CD8-positive, alpha-beta memory T cell (primary cell): ENCODE results near the gene MRPL39. TPM values are rescaled to one million over a fixed set of nuclear protein-coding genes. Genes with fewer than 3 reads are reported as not detected.

Experiments
- CTCF ChIA-PET: fragments of 350-600 bp; sonication (Branson Sonifier 250); formaldehyde crosslinking; loops from one replicate; lab custom pipeline; 2021; ENCODE audit warnings: antibody characterized with exemption; lab: Charles Lee
- POLR2A ChIA-PET: fragments of 350-600 bp; sonication (Branson Sonifier 250); formaldehyde crosslinking; loops from one replicate; lab custom pipeline; 2021; ENCODE audit warnings: antibody characterized with exemption; lab: Charles Lee
- DNase-seq, 5 donors: peaks; one replicate each; pipeline versions ENCODE4 v3.0.0 to v3.0.0-alpha.2; 2020 to 2022; ENCODE audit warnings: mixed read lengths in 1 of 5
- H3K27ac ChIP-seq: one replicate; pipeline ENCODE4 v1.7.0; 2013; ENCODE audit warnings: low read depth, mild to moderate bottlenecking, low read length, moderate library complexity
- H3K27me3 ChIP-seq: 2 replicates; pipeline ENCODE4 v1.7.0; 2013; ENCODE audit warnings: low read length, mild to moderate bottlenecking; ENCODE audit not compliant: insufficient read depth, poor library complexity, severe bottlenecking
- H3K36me3 ChIP-seq: 2 replicates; pipeline ENCODE4 v1.7.0; 2013; ENCODE audit warnings: mild to moderate bottlenecking, low read length, moderate library complexity; ENCODE audit not compliant: insufficient read depth
- H3K4me1 ChIP-seq: 2 replicates; pipeline ENCODE4 v1.7.0; 2013; ENCODE audit warnings: mild to moderate bottlenecking, low read length, moderate library complexity; ENCODE audit not compliant: insufficient read depth
- H3K4me3 ChIP-seq: 2 replicates; pipeline ENCODE4 v1.7.0; 2013; ENCODE audit warnings: mild to moderate bottlenecking, low read length
- H3K9me3 ChIP-seq: 2 replicates; pipeline ENCODE4 v1.7.0; 2013; ENCODE audit warnings: mild to moderate bottlenecking, low read length
- H3K27ac Mint-ChIP-seq, 8 donors: one replicate each; pipeline ENCODE4 v1.8.0; 2020 to 2021; ENCODE audit warnings: mixed read lengths in 8 of 8, mild to moderate bottlenecking in 6 of 8, inconsistent platforms in 3 of 8, moderate library complexity in 3 of 8
- H3K27me3 Mint-ChIP-seq, 2 donors: one replicate each; pipeline ENCODE4 v1.8.0; 2020 to 2021; ENCODE audit warnings: mixed read lengths in 2 of 2, mild to moderate bottlenecking in 1 of 2, moderate library complexity in 1 of 2
- H3K36me3 Mint-ChIP-seq, 3 donors: one replicate each; pipeline ENCODE4 v1.8.0; 2020 to 2021; ENCODE audit warnings: mixed read lengths in 3 of 3, inconsistent platforms in 1 of 3, mild to moderate bottlenecking in 1 of 3
- H3K4me1 Mint-ChIP-seq, 3 donors: one replicate each; pipeline ENCODE4 v1.8.0; 2020 to 2021; ENCODE audit warnings: mixed read lengths in 3 of 3, inconsistent platforms in 1 of 3, mild to moderate bottlenecking in 1 of 3
- H3K4me3 Mint-ChIP-seq, 7 donors: one replicate each; pipeline ENCODE4 v1.8.0; 2020 to 2021; ENCODE audit warnings: mixed read lengths in 7 of 7, mild to moderate bottlenecking in 6 of 7, moderate library complexity in 4 of 7, inconsistent platforms in 2 of 7
- H3K9me3 Mint-ChIP-seq, 5 donors: one replicate each; pipeline ENCODE4 v1.8.0; 2020 to 2022; ENCODE audit warnings: mixed read lengths in 5 of 5, mild to moderate bottlenecking in 3 of 5, moderate library complexity in 2 of 5, inconsistent platforms in 1 of 5
- polyA plus RNA-seq: library from polyadenylated mRNA; unstranded; fragments of 300-500 nt; fragmentation: Illumina TruSeq; gene quantifications from one replicate; pipeline ENCODE4 v1.2.3, GENCODE V29; 2021
- total RNA-seq, 2 experiments: library from RNA; stranded (reverse); gene quantifications; one replicate each; pipeline ENCODE4 v1.2.3, GENCODE V29; 2021

The MRPL39 gene
- total and polyA plus RNA-seq, 3 experiments from 2014 or later = 39.3 to 85.5 (median 81.1) TPM

DNA sequence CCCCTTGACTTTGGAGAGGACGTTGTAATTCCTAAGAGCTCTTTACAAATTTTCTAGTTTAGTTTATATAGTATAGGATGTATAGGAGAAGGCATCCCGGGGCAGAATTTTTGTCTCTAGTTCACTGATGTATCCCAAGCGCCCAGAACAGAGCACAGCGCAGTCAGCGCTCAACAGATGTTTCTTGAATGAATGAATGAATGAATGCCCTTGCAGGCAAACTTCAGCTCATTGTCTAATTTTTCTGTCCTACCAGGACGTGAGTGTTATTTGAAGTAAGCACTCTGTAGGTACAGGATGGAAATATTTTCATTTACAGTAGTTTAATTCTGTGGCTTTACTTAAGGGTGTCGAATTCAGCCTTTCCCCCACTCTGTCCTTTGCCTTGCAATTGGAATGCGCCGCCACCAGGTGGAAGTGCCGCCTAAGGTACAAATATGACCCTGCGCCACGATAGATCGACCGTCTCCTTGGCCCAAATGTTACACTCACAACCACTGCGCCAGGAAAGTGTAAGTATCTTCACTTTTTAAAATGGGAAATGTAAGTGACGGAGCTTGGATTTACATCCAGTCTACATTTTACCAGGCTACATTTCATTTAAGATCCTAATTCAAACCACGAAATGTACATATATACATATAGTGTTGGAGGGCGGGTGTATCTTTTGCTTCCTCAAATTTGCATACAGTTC, 910 bp upstream of the MRPL39 start:
- H3K36me3 ChIP-seq = peaks cover 6% of the 10 kb centered on the region
- peaks cover 11% of the 10 kb centered on the region for H3K4me1 ChIP-seq
- no peaks in the 10 kb centered on the region for H3K9me3 ChIP-seq
- POLR2A ChIA-PET = interaction anchor here (1.5 to 2.4 kb wide), 2 partner anchors 41 to 127 kb away, joined by 3 to 10 read pairs; partner anchors contain the start of genes ATP5PF and GABPA
- H3K27ac ChIP-seq = peak overlapping the region; percentile 83
- H3K4me3 Mint-ChIP-seq = peak overlapping the region; percentile 95 to 100 (median 100)
- peak overlapping the region; percentile 56 to 93 (median 78) for H3K27ac Mint-ChIP-seq
- peaks cover 0 to 1% of the 10 kb centered on the region in 2 donors for H3K27me3 Mint-ChIP-seq
- no peaks in the 10 kb centered on the region for H3K9me3 Mint-ChIP-seq
- CTCF ChIA-PET = interaction anchor here (0.7 to 2.3 kb wide), 29 partner anchors 9 to 277 kb away, joined by 3 to 19 read pairs (median 3); partner anchors contain the start of genes ATP5PF, GABPA and JAM2
- peaks cover 0 to 33% (median 2%) of the 10 kb centered on the region in 3 donors for H3K36me3 Mint-ChIP-seq
- peak; percentile 57 to 84 (median 67) for DNase-seq
- no peaks in the 10 kb centered on the region for H3K27me3 ChIP-seq
- peak overlapping the region; percentile 61 for H3K4me3 ChIP-seq
- H3K4me1 Mint-ChIP-seq = peaks cover 34 to 48% (median 47%) of the 10 kb centered on the region in 3 donors

DNA sequence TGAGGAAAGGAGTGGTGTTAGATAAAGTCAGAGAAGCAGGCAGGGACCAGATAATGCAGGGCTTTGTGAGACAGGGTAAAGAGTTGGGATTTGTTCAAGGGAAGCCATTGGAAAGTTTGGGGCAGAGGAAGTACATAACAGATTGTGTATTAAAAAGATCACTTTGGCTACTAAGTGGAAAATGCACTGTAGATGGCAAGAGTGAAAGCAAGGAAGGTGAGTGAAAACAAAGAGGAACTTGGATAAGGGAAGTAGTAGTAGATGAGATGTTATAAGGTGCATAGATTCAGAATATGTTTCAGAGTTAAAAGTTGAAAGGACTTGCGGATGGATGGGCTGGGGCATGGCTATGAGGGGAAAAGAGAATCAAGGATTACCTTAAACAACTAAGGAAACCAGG, 17.4 kb downstream of the MRPL39 start:
- Mint-ChIP-seq H3K36me3 (peaks cover 12 to 85% (median 41%) of the 10 kb centered on the region in 3 donors), H3K4me1 (peaks cover 21 to 41% (median 39%) of the 10 kb centered on the region in 3 donors), H3K27ac (peak overlapping the region in 6 of 8 donors; percentile 2 to 88 (median 11)), H3K9me3 (no peaks in the 10 kb centered on the region), H3K4me3 (no peak overlapping the region), H3K27me3 (no peaks in the 10 kb centered on the region)
- ChIA-PET CTCF (no interaction called here), POLR2A (no interaction called here)
- H3K36me3 ChIP-seq = peaks cover 22% of the 10 kb centered on the region
- no peak overlapping the region for H3K4me3 ChIP-seq
- no peak for DNase-seq
- H3K27me3 ChIP-seq = no peaks in the 10 kb centered on the region
- H3K27ac ChIP-seq = no peak overlapping the region
- H3K9me3 ChIP-seq = no peaks in the 10 kb centered on the region
- no peaks in the 10 kb centered on the region for H3K4me1 ChIP-seq

DNA sequence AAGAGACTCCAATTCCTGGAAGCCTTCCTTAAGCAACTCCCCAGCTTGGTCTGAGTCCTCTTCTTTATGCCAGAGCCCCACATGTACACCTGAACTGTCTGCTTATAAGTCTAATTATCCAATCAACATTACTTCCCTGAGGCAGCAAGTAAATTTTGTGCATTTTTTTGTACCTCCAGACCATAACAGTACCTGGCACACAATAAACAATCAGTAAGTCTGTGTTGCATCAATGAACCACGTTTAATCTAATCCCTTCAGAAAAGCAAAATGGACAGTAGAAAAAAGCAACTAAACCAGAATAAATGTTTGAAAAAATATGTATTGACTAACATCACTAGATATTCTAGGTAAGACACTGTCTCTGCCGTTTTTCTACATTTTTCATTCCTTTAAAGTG, 20.5 kb downstream of the MRPL39 start:
- peaks cover 4% of the 10 kb centered on the region for H3K36me3 ChIP-seq
- H3K9me3 ChIP-seq = no peaks in the 10 kb centered on the region
- H3K4me3 ChIP-seq = no peak overlapping the region
- H3K27me3 ChIP-seq = no peaks in the 10 kb centered on the region
- H3K27ac Mint-ChIP-seq = peak overlapping the region in 6 of 8 donors; percentile 1 to 90 (median 58)
- H3K4me3 Mint-ChIP-seq = no peak overlapping the region
- H3K9me3 Mint-ChIP-seq = no peaks in the 10 kb centered on the region
- no peaks in the 10 kb centered on the region for H3K27me3 Mint-ChIP-seq
- peaks cover 33 to 58% (median 34%) of the 10 kb centered on the region in 3 donors for H3K4me1 Mint-ChIP-seq
- CTCF ChIA-PET = no interaction called here
- peaks cover 12 to 68% (median 27%) of the 10 kb centered on the region in 3 donors for H3K36me3 Mint-ChIP-seq
- H3K4me1 ChIP-seq = no peaks in the 10 kb centered on the region
- no peak overlapping the region for H3K27ac ChIP-seq
- DNase-seq = no peak
- POLR2A ChIA-PET = no interaction called here

DNA sequence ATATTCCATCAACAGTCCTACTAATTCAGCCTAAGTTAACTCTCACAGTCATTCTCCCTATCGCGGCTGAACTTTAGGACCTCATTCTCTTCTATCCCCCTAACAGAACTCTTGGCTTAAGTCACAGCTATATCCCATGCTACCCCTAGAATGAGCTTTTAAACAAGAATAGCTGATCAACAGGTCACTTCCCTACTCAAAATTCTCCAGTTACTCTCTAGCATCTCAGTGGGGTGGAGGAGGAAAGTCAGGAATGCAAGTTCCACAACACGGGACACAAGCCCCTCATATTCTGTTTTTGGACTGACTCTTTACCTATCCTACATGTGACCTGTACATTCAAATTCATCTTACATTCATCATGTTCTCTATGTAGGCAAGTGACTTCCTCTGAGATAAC, 21.0 kb downstream of the MRPL39 start:
- Mint-ChIP-seq H3K9me3 (no peaks in the 10 kb centered on the region), H3K4me3 (no peak overlapping the region), H3K36me3 (peaks cover 12 to 64% (median 26%) of the 10 kb centered on the region in 3 donors), H3K27me3 (no peaks in the 10 kb centered on the region), H3K27ac (peak overlapping the region in 6 of 8 donors; percentile 1 to 90 (median 58)), H3K4me1 (peaks cover 29 to 54% (median 34%) of the 10 kb centered on the region in 3 donors)
- CTCF ChIA-PET = no interaction called here
- no peak for DNase-seq
- POLR2A ChIA-PET = no interaction called here
- H3K4me3 ChIP-seq = no peak overlapping the region
- no peak overlapping the region for H3K27ac ChIP-seq
- peaks cover 4% of the 10 kb centered on the region for H3K36me3 ChIP-seq
- no peaks in the 10 kb centered on the region for H3K27me3 ChIP-seq
- H3K4me1 ChIP-seq = no peaks in the 10 kb centered on the region
- H3K9me3 ChIP-seq = no peaks in the 10 kb centered on the region

DNA sequence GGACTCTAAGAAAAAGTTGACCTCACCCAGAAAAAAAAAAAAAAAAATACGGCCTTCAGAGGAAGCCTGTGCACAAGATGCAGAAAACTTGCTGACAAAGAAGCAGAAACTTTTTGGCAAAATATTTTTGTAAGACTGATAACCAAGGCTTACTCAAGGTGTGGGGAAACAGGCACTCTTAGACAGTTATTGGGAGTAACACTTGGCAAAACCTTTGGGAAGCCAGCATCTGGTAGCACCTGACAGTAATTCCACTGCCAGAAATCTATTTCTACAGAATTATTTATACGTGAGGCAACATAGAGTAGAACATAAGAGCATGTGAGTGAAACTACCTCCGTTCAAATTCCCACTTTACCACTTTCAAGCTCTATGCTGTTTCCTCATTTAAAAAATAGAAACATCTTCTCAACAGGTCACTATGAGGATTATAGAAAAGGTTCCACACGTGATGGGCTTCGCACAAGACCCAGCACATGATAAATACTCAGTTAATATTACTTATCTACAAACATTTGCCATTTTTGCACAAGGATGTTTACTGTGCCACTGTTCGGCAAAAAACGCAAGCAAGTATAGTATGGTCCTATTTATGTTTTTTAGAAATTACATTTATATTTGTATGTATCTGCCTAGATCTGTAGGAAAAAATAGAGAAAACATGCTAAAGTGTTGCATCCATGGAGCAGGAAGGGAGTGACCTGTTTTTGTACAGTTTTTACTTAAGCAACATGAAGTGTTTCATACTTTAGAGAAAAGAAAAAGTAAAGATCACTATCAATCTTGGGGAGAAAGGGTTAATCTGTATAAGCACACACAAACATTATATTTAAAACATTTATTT, 22.2 kb downstream of the MRPL39 start:
- no peak overlapping the region for H3K4me3 Mint-ChIP-seq
- DNase-seq = no peak
- H3K27ac Mint-ChIP-seq = peak overlapping the region in 1 of 8 donors; percentile 13
- Histone ChIP-seq H3K36me3 (peaks cover 4% of the 10 kb centered on the region), H3K27me3 (no peaks in the 10 kb centered on the region), H3K27ac (no peak overlapping the region), H3K4me1 (no peaks in the 10 kb centered on the region), H3K9me3 (no peaks in the 10 kb centered on the region), H3K4me3 (no peak overlapping the region)
- POLR2A ChIA-PET = no interaction called here
- no peaks in the 10 kb centered on the region for H3K27me3 Mint-ChIP-seq
- H3K36me3 Mint-ChIP-seq = peaks cover 7 to 56% (median 19%) of the 10 kb centered on the region in 3 donors
- CTCF ChIA-PET = no interaction called here
- no peaks in the 10 kb centered on the region for H3K9me3 Mint-ChIP-seq
- peaks cover 19 to 46% (median 29%) of the 10 kb centered on the region in 3 donors for H3K4me1 Mint-ChIP-seq

DNA sequence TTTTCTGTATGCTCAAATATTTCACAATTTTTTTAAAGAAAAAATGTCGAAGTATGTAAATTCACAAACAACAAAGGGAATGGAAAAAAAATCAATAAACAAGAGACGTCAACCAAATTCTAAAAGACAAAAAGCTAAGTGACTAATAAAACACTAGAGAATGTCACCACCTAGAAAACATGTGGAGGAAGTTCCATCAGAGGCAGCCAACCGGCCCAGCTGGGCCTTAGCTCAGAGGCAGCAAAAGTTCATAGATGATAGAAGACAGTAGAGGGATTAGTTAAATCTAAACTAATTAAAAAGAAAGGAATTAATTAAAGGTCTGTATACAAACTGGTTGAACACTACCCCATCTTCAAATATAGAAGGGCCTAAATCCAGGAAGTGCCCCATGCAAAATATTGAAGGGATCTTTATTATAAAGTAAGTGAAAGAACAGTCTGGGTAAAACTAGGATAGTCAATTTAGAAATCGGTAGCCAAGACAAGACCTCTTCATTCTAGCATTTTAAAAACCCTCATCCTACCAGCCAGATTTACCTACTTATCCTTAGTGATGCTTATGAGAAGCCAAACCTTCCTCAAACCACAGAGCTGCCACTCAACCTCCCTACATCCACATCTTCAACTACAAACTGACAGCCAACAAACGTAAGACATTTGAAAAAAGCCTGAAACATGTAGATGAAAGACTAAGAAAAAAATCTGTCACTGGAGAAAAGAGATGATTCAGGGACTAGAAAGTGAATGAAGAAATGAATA, 23.7 kb downstream of the MRPL39 start:
- Histone ChIP-seq H3K36me3 (no peaks in the 10 kb centered on the region), H3K27me3 (no peaks in the 10 kb centered on the region), H3K4me3 (no peak overlapping the region), H3K27ac (no peak overlapping the region), H3K9me3 (no peaks in the 10 kb centered on the region), H3K4me1 (no peaks in the 10 kb centered on the region)
- Mint-ChIP-seq H3K27ac (peak overlapping the region in 7 of 8 donors; percentile 13 to 92 (median 73)), H3K9me3 (no peaks in the 10 kb centered on the region), H3K27me3 (no peaks in the 10 kb centered on the region), H3K36me3 (peaks cover under 1 to 44% (median 12%) of the 10 kb centered on the region in 3 donors), H3K4me1 (peaks cover 16 to 48% (median 27%) of the 10 kb centered on the region in 3 donors), H3K4me3 (no peak overlapping the region)
- DNase-seq = no peak
- ChIA-PET CTCF (interaction anchor here (0.8 kb wide), 1 partner anchor 25 kb away, joined by 3 read pairs; no protein-coding TSS in a partner anchor), POLR2A (no interaction called here)

DNA sequence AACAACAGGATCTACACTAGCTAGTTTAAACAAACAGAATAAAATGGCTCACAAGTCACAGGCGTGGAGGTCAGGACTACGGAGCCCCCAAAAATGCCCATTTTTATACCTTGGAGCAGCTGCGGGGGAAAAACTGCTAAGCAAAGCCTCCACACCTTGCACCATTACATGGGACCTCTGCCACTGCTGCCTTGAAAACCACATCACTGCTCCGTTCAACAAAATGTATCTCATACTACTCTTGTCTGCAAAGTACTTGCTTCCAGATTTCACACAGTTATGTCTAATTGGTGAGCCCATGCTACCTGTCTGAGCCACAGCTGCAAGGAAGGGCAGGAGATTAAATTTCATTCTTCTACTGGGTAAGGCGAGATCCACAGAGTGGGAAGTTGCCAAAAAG, 24.4 kb downstream of the MRPL39 start:
- POLR2A ChIA-PET = no interaction called here

More for the DNA sequence above, 24.4 kb downstream of the MRPL39 start:
- H3K27ac ChIP-seq = no peak overlapping the region
- H3K27me3 Mint-ChIP-seq = no peaks in the 10 kb centered on the region
- peak overlapping the region in 6 of 8 donors; percentile 12 to 85 (median 15) for H3K27ac Mint-ChIP-seq
- H3K4me3 Mint-ChIP-seq = no peak overlapping the region
- H3K36me3 ChIP-seq = no peaks in the 10 kb centered on the region
- DNase-seq = no peak
- no peaks in the 10 kb centered on the region for H3K27me3 ChIP-seq
- no peak overlapping the region for H3K4me3 ChIP-seq
- no peaks in the 10 kb centered on the region for H3K4me1 ChIP-seq
- peaks cover 0 to 44% (median 11%) of the 10 kb centered on the region in 3 donors for H3K36me3 Mint-ChIP-seq
- H3K9me3 Mint-ChIP-seq = no peaks in the 10 kb centered on the region
- CTCF ChIA-PET = interaction anchor here (0.8 kb wide), 1 partner anchor 25 kb away, joined by 3 read pairs; no protein-coding TSS in a partner anchor
- H3K9me3 ChIP-seq = no peaks in the 10 kb centered on the region
- peaks cover 23 to 55% (median 29%) of the 10 kb centered on the region in 3 donors for H3K4me1 Mint-ChIP-seq
